Activated CD8-positive, alpha-beta memory T cell treated with anti-CD3 and anti-CD28 coated beads, Interleukin-2, amount 50 U/mL, for 24 hours (primary cell): ENCODE results near the gene LEPR.

ENCODE experiments used
- DNase-seq: peaks from one replicate; pipeline ENCODE4 v3.0.0-alpha.2; 2020; ENCODE audit errors: extremely low read depth

Gene LEPR

GRCh38 chr1:65409816-65410326, 10.6 kb upstream of the LEPR start:
- no peak for DNase-seq

- no peak for DNase-seq
Measured at GRCh38 chr1:65412256-65412983, 8.0 kb upstream of the LEPR start.

- no peak for DNase-seq
Measured at GRCh38 chr1:65412984-65413375, 7.5 kb upstream of the LEPR start.

- DNase-seq = no peak
Measured at GRCh38 chr1:65414538-65414937, 5.9 kb upstream of the LEPR start.

GRCh38 chr1:65416767-65417166, 3.7 kb upstream of the LEPR start:
- DNase-seq = no peak

GRCh38 chr1:65417729-65418128, 2.7 kb upstream of the LEPR start:
- no peak for DNase-seq

- DNase-seq = no peak
Measured at GRCh38 chr1:65418522-65419185, 1.8 kb upstream of the LEPR start.

- DNase-seq = peak; percentile 96
Measured at GRCh38 chr1:65419681-65420589, 533 bp upstream of the LEPR start.

GRCh38 chr1:65421351-65422025, 1.0 kb downstream of the LEPR start:
- no peak for DNase-seq

- no peak for DNase-seq
Measured at GRCh38 chr1:65422241-65423203, 2.1 kb downstream of the LEPR start.

GRCh38 chr1:65423884-65424572, 3.6 kb downstream of the LEPR start:
- no peak for DNase-seq

GRCh38 chr1:65424573-65424889, 4.1 kb downstream of the LEPR start:
- no peak for DNase-seq

- no peak for DNase-seq
Measured at GRCh38 chr1:65425006-65425405, 4.5 kb downstream of the LEPR start.

- no peak for DNase-seq
Measured at GRCh38 chr1:65425697-65426096, 5.2 kb downstream of the LEPR start.

GRCh38 chr1:65429078-65429477, 8.6 kb downstream of the LEPR start:
- no peak for DNase-seq

GRCh38 chr1:65429806-65430205, 9.3 kb downstream of the LEPR start:
- DNase-seq = no peak

- DNase-seq = no peak
Measured at GRCh38 chr1:65431111-65431705, 10.7 kb downstream of the LEPR start.

GRCh38 chr1:65432918-65433317, 12.4 kb downstream of the LEPR start:
- no peak for DNase-seq

- no peak for DNase-seq
Measured at GRCh38 chr1:65434255-65434654, 13.8 kb downstream of the LEPR start.

- no peak for DNase-seq
Measured at GRCh38 chr1:65434760-65435159, 14.3 kb downstream of the LEPR start.
